Suprapubic skin (tissue), 4 donors: ENCODE measurements around the gene TSHZ2.

ENCODE experiments used
- EP300 ChIP-seq: sonication (generic); formaldehyde crosslinking; IDR thresholded peaks from one replicate; pipeline ENCODE4 v1.6.1; 2017; ENCODE audit warnings: antibody characterized with exemption
- POLR2A ChIP-seq, 2 donors: fragments of 450-650 bp; IDR thresholded peaks; one replicate each; pipeline ENCODE4 v1.6.1; 2017; ENCODE audit warnings: antibody characterized with exemption in 2 of 2, mild to moderate bottlenecking in 2 of 2, moderate library complexity in 2 of 2
- POLR2AphosphoS5 ChIP-seq, 3 donors: sonication (generic); formaldehyde crosslinking; IDR thresholded peaks; one replicate each; pipeline ENCODE4 v1.6.1; 2017; ENCODE audit warnings: antibody characterized with exemption in 3 of 3
- TF ChIP-seq, protein P1 (sequence below), 2 donors: fragments of 200-600 bp in 1 of 2; fragments of 450-650 bp in 1 of 2; sonication (generic) in 1 of 2; IDR thresholded peaks; one replicate each; pipeline ENCODE4 v1.5.1; 2016 to 2019; ENCODE audit warnings: antibody characterized with exemption in 2 of 2, mild to moderate bottlenecking in 1 of 2, moderate library complexity in 1 of 2

DNA sequence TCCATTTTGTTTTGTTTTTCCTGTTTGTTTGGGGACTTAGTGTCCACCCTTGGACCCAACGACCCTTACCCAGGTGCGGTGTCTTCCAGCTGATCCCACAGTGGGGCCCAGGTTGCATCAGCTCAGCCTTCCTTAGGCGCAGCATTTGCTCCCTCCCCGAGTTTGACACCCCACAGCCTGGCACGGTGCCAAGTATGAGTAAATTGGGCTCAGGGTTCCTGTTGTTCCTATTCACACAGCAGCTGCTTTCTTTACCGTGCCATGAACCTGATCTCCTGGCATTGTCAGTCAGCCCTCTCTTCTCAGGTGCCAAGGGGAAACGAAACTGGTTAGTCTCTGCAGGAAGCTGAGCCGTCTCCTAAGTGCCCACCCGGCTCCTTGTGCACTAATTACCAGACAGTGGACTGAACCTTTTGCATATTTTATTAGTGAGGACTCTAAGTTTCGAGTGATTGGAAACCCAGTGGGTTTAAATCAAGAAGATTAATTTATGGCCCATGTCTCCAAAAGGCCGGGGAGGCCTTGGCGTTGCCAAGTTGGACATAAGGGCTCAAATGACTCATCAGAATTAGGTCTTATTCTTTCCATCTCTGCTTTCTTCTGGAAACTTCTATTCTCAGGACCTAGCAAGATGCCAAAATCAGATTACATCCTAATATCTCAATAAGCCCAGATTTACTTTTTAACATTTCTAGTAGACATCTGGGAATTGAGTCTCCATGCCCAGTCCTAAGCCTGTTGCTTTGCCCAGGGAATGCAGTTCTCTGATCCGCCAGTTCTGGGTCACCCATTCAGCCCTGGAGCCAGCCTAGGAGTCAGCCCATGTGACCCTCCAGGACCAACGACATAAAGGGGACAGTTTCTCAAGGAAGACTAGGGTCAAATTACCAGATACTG lies 68.8 kb downstream of the TSHZ2 start:
- TF ChIP-seq EP300 (no peak), POLR2AphosphoS5 (IDR thresholded peaks at IDR 0.05) (no peak), POLR2A (IDR thresholded peaks at IDR 0.05) (no peak)
- TF ChIP-seq, protein P1, sequence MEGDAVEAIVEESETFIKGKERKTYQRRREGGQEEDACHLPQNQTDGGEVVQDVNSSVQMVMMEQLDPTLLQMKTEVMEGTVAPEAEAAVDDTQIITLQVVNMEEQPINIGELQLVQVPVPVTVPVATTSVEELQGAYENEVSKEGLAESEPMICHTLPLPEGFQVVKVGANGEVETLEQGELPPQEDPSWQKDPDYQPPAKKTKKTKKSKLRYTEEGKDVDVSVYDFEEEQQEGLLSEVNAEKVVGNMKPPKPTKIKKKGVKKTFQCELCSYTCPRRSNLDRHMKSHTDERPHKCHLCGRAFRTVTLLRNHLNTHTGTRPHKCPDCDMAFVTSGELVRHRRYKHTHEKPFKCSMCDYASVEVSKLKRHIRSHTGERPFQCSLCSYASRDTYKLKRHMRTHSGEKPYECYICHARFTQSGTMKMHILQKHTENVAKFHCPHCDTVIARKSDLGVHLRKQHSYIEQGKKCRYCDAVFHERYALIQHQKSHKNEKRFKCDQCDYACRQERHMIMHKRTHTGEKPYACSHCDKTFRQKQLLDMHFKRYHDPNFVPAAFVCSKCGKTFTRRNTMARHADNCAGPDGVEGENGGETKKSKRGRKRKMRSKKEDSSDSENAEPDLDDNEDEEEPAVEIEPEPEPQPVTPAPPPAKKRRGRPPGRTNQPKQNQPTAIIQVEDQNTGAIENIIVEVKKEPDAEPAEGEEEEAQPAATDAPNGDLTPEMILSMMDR (IDR thresholded peaks at IDR 0.05) = no peak
